ENCODE data around the gene CR1.
"Not testable (repeated sequence)": the region's sequence is repeated elsewhere in the genome, so short reads cannot be mapped to it uniquely, and the experiment has no call there.

CR1 gene

GRCh38 chr1:207510444-207510843 lies 14.5 kb downstream of the CR1 start:
- DNase-seq, result no peak

GRCh38 chr1:207514890-207515289 lies 18.9 kb downstream of the CR1 start:
- DNase-seq, result no peak

- no peak for DNase-seq
These were observed 20.8 kb downstream of the CR1 start for GRCh38 chr1:207516729-207517128.

- no peak for DNase-seq
These were observed 22.8 kb downstream of the CR1 start for GRCh38 chr1:207518608-207519236.

- no peak for DNase-seq
These were observed 23.8 kb downstream of the CR1 start for GRCh38 chr1:207519505-207520399.

GRCh38 chr1:207520400-207521345 lies 24.7 kb downstream of the CR1 start:
- not testable (repeated sequence) for DNase-seq

- DNase-seq, result not testable (repeated sequence)
These were observed 29.3 kb downstream of the CR1 start for GRCh38 chr1:207525239-207525638.

- DNase-seq, result not testable (repeated sequence)
These were observed 32.4 kb downstream of the CR1 start for GRCh38 chr1:207528401-207528800.

GRCh38 chr1:207536263-207536662 lies 40.3 kb downstream of the CR1 start:
- not testable (repeated sequence) for DNase-seq

GRCh38 chr1:207546677-207547357 lies 50.9 kb downstream of the CR1 start:
- DNase-seq, result not testable (repeated sequence)

GRCh38 chr1:207554823-207555222 lies 58.9 kb downstream of the CR1 start:
- DNase-seq, result not testable (repeated sequence)

GRCh38 chr1:207565546-207566468 lies 69.8 kb downstream of the CR1 start:
- DNase-seq, result no peak

GRCh38 chr1:207571926-207572325 lies 76.0 kb downstream of the CR1 start:
- not testable (repeated sequence) for DNase-seq

- not testable (repeated sequence) for DNase-seq
These were observed 77.1 kb downstream of the CR1 start for GRCh38 chr1:207573074-207573473.

GRCh38 chr1:207575381-207575780 lies 79.4 kb downstream of the CR1 start:
- DNase-seq, result not testable (repeated sequence)

GRCh38 chr1:207578796-207579435 lies 83.0 kb downstream of the CR1 start:
- DNase-seq, result no peak

- no peak for DNase-seq
These were observed 83.5 kb downstream of the CR1 start for GRCh38 chr1:207579436-207579799.

- no peak for DNase-seq
These were observed 85.7 kb downstream of the CR1 start for GRCh38 chr1:207581496-207582153.

- DNase-seq, result not testable (repeated sequence)
These were observed 93.5 kb downstream of the CR1 start for GRCh38 chr1:207589506-207589905.

GRCh38 chr1:207591205-207591604 lies 95.2 kb downstream of the CR1 start:
- DNase-seq, result not testable (repeated sequence)

Data from cortex of kidney (tissue), 1 donor.